HL-60/S4 treated with phorbol 12-myristate 13-acetate at 8.2 ng/mL for 4 days and 3 days (cell line): ENCODE data around the gene SRP9.

Source experiments
- in situ Hi-C: fragments of 300-500 bp; cut with MboI; formaldehyde crosslinking; loops from 2 replicates; pipeline ENCODE4 v1.15.0; 2022; ENCODE audit warnings: low sequenced_read_pairs

The SRP9 gene, protein sequence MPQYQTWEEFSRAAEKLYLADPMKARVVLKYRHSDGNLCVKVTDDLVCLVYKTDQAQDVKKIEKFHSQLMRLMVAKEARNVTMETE

DNA sequence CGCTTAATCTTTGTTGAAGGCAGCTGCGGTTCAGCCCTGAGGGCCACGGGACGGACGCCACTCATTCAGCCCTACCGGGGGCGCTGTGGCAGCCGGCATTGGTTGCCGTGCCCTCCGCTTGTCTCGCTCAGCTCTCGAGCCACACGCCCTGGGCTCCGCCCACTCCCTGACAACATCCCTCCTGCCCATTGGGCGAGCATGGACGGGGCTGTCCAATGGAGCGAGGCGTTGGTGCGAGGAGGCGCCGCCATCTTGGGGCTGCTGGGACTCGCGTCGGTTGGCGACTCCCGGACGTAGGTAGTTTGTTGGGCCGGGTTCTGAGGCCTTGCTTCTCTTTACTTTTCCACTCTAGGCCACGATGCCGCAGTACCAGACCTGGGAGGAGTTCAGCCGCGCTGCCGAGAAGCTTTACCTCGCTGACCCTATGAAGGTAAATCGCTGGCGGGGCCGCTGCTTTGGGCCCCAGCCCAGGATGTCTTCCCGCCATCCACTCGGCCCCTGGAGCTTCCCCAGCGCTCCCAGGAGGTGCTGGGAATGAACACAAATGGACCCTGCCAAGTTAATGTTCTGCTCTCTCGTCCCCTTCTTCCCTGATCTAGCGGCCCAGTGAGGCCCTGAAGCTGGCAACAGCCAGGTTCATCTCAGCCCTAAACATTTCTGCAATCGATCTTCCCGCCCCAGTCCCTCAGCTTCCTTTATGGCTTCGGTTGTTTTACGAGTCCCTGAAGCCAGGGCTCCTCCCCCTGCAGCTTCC is at the start of gene SRP9:
Gene SRP9 (plus strand): TSS at position 244 of the 754 bp plus-strand sequence. CDS start 115 bp downstream, at position 359.
- in situ Hi-C loops = loop anchor here (10.0 kb wide), 1 partner anchor 293 kb away; no protein-coding TSS in a partner anchor

DNA sequence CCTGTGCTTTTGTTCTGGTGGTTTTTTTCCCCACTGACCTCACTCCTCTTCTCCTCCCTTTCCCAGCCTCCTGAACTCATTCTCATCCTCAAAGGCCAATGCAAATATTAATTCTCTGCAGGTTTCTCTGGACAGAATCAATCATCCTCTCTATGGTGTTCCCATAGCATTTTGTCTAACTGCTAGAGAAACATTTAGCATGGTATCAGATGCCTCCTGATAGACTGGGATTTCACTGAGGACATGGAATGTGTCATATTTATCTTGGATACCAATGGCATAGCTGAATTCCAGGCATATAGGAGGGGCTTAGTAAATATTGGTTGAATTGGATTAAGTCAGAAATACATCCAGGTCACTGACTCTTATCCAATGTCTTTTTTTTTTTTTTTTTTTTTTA is 46.1 kb upstream of the SRP9 start:
- in situ Hi-C loops = no loop called here

- in situ Hi-C loops = no loop called here
Observed at GRCh38 chr1:225733254-225733653, 44.4 kb upstream of the SRP9 start.

DNA sequence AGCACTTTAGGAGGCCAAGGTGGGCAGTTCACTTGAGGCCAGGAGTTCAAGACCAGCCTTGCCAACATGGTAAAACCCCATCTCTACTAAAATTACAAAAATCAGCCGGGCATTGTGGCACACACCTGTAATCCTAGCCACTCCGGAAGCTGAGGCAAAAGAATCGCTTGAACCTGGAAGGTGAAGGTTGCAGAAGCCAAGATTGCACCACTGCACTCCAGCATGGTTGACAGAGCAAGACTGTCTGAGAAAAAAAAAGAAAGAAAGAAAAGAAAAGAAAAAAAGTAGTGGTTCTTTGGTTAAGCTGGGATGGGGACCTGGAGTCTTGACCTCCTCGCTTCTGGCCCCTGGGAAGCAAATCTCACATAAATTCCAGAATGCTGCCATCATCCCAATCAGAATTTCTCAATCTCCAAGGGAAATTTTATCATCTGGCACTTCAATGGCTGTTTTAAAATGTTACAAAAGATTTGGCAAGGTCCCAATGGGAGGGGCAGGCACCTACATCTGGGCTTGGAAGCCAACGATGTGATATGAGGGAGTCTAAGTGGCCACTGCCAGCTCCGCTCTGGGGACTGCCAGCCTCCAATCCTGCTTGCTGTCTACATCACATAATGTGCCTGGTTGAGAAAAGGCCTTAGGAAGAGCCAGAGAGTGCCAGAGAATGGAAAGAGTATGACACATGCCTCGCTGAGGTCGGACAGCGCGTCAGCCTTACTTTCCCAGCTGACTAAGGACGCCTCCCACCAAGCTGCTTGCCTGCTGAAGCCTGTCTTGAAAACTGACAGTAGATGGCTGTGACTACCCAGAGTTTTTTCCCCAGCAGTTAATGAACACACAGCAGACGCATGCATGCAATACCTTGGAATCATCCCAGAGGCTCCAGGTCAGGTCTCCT is 42.1 kb upstream of the SRP9 start:
- in situ Hi-C loops = no loop called here

DNA sequence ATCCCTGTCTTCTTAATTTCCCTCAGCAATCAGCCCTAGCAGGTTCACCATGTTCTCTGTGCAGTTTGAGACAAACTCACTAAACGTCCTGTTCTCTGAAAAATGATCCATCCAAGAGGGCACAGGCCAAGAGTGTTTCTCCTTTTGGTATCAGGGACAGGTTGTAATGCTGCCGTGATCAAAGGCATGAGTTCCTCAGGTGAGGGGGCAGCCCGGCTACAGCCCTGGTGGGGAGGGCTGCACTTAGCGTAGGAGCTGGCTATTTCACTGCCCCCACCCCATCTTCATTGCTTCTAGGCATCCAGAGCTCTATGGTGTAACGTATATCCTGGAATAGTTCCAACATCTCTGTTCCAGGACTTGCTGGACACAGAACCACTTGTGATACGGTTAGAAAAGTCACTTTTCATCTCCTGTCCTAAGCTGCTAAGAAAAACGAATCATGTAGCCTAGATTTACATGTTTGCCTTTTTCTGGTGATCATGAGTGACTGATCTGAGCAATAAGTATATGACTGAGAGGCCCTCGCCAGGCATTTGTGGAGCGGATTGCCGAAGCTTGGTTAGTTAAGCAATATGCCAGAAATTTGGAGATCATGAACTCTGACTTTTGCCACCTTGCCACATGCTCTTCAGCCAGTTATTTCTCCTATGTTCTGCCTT is 41.1 kb upstream of the SRP9 start:
- in situ Hi-C loops = no loop called here

GRCh38 chr1:225737161-225737560 is 40.5 kb upstream of the SRP9 start:
- in situ Hi-C loops = no loop called here

- in situ Hi-C loops = no loop called here
Observed at GRCh38 chr1:225737866-225738265, 39.8 kb upstream of the SRP9 start.

DNA sequence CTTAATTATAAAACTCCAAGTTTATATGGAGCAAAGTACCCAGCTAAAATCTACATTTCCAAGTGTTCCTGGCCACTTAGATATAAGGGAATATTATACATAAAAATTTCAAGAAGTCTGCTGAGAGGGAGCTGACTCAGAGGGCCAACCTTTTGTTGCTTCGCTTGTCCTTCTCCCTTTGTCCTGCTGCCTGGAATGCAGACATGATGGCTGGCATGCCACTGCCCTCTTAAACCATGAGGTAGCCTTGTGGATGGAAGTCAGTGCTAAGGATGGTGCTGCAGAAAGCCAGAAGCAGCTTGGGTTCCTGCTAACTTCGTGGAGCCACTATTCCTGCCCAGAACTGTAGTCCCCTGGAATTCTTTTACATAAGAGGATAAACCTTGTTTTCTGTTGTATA is 38.9 kb upstream of the SRP9 start:
- in situ Hi-C loops = no loop called here

GRCh38 chr1:225739542-225740107 is 38.0 kb upstream of the SRP9 start:
- in situ Hi-C loops = no loop called here

GRCh38 chr1:225744745-225745144 is 32.9 kb upstream of the SRP9 start:
- in situ Hi-C loops = no loop called here

DNA sequence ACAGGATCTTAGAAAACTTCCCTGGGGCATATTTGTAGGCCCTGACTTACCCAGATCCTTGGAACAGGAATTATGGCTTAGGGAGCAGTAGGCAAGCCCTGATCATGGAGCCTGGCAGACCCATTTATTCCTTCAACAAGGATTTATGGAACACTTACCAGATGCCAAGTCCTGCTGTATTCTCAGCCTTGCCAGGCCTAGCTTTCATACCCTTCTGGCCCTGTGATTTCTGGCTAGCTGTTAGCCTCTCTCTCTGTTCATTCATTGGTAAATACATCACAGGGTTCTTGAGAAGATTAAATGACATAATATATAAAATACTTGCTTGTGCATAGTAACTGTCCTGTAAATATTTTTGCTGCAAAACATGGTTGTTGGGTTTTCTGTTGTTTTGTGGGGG is 32.4 kb upstream of the SRP9 start:
- in situ Hi-C loops = no loop called here

GRCh38 chr1:225746361-225747179 is 31.1 kb upstream of the SRP9 start:
- in situ Hi-C loops = no loop called here

DNA sequence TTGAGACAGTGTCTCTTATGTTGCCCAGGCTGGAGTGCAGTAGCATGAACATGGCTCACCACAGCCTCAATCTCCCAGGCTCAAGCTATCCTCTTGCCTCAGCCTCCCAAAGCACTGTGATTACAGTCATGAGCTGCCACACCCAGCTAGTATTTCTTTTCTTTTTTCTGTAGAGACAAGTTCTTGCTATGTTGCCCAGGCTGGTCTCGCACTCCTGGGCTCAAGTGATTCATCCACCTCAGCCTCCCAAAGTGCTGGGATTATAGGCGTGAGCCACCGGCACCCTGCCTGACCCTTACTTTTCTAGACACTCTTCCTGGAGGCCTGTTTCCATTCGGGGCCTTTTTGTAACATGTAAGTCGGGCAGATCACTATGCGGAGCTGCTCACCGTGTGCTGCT is 30.1 kb upstream of the SRP9 start:
- in situ Hi-C loops = no loop called here

GRCh38 chr1:225748529-225748928 is 29.1 kb upstream of the SRP9 start:
- in situ Hi-C loops = no loop called here

DNA sequence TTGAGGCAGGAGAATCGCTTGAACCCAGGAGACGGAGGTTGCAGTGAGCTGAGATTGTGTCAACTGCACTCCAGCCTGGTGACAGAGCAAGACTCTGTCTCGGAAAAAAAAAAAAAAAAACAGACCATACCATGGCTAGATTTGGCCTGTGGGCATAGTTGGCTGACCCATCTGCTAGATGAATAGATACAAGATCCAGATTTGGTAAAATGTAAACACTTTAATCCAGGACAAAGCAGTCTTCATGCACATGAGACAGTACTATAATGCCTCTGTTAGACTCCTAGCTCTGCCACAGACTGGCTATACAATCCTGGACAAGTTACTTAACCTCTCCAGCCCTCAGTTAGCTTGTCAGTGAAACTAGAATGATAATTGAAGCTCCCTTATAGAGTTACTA is 27.9 kb upstream of the SRP9 start:
- in situ Hi-C loops = no loop called here

- in situ Hi-C loops = no loop called here
Observed at GRCh38 chr1:225750420-225750819, 27.2 kb upstream of the SRP9 start.

GRCh38 chr1:225750875-225751824 is 26.5 kb upstream of the SRP9 start:
- in situ Hi-C loops = no loop called here

DNA sequence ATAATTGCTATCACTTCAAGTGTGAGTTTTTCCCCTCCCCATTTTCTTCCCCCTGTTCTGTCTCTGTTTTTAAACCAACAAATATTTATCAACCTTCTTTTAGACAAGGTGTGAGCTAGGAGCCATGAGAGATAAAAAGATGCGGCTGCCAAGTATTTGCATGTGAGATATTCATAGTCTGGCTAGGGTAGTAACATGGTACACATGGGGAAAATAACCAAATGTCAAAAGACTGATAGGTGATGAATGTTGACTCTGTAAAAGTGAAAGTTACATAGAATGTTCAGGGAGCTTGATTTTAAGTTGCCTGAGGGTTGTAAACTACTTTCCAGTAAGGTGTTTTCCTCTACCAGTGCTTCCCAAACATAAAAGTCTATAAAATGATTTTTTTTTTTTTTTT is 25.4 kb upstream of the SRP9 start:
- in situ Hi-C loops = no loop called here
